SK-N-SH treated with all-trans-retinoic acid at 6 μM for 48 hours (cell line): ENCODE data around the gene DNAAF3.

Experiments
- CSRNP3 ChIP-seq: fragments of 250-450 bp; sonication (Bioruptor Pico); IDR thresholded peaks from 2 replicates; pipeline ENCODE4 v1.5.1; 2021; ENCODE audit warnings: mild to moderate bottlenecking, moderate library complexity
- TSHZ2 ChIP-seq: fragments of 250-450 bp; sonication (Bioruptor Pico); IDR thresholded peaks from 2 replicates; pipeline ENCODE4 v1.5.0; 2020; ENCODE audit warnings: mild to moderate bottlenecking, moderate library complexity

- no peak for TF ChIP-seq TSHZ2 (CRISPR knock-in tag)
- no peak for TF ChIP-seq CSRNP3 (CRISPR knock-in tag)
These were observed 13.4 kb upstream of the DNAAF3 start, which contains the start of gene SYT5 for GRCh38 chr19:55179606-55180484.
